HepG2 (cell line): ENCODE data around the gene SRRM2. TPM values are rescaled to one million over a fixed set of nuclear protein-coding genes. Genes with fewer than 3 reads are reported as not detected.
A peak's percentile ranks its signal among the peaks of the same experiment; 100 is the strongest.

Experiments
- ATAC-seq: fragments of 200-7000 bp; cut with Tn5 transposase; 3 replicates; pipeline ENCODE4 v1.9.1; 2020; ENCODE audit warnings: mild to moderate bottlenecking, moderate library complexity
- BruUV-seq: library from RNA; stranded (reverse); fragments of 400-500 nt; replicated peaks from 2 replicates; lab custom pipeline; 2021; lab: Mats Ljungman, UMichigan
- CTCF ChIA-PET: fragments of 300-600 bp; formaldehyde crosslinking; extraction: SDS; loops from one replicate; lab custom pipeline; 2021; ENCODE audit warnings: low total read pairs, inconsistent platforms, low intra/inter-chr PET ratio; lab: Yijun Ruan, JAX
- POLR2A ChIA-PET: fragments of 350-600 bp; sonication (Branson Sonifier 250); formaldehyde crosslinking; loops from one replicate; lab custom pipeline; 2020; ENCODE audit warnings: antibody characterized with exemption, inconsistent platforms; lab: Yijun Ruan, JAX
- DNase-seq: peaks from one replicate; pipeline ENCODE4 v3.0.0-alpha.2; 2015; ENCODE audit warnings: low spot score
- FAIRE-seq: peaks from 3 replicates; lab custom pipeline; 2011; peaks lifted over from hg19 to GRCh38; lab: Jason Lieb, UNC
- H2AFZ ChIP-seq: one replicate; pipeline ENCODE4 v1.6.1; 2011; ENCODE audit warnings: low read length, inconsistent platforms
- H3K27ac ChIP-seq: fragments of 300-600 bp; 3 replicates; pipeline ENCODE4 v1.8.0; 2011; ENCODE audit warnings: mixed run types, mild to moderate bottlenecking, mixed read lengths, low read length, inconsistent platforms; ENCODE audit not compliant: insufficient read depth; ENCODE audit errors: extremely low read length
- H3K27me3 ChIP-seq, 2 experiments: fragments of 200-600 bp in 1 of 2; 2 replicates in 1 of 2; 3 replicates in 1 of 2; pipeline versions ENCODE4 v1.6.0 to v1.8.0; 2011; ENCODE audit warnings: low read length in 2 of 2, mild to moderate bottlenecking in 2 of 2, moderate library complexity in 2 of 2, inconsistent platforms in 1 of 2; ENCODE audit not compliant: insufficient read depth in 2 of 2, control insufficient read depth in 1 of 2
- H3K36me3 ChIP-seq, 2 experiments: fragments of 200-600 bp in 1 of 2; replicated peaks in 1 of 2; 2 replicates in 1 of 2; 3 replicates in 1 of 2; pipeline versions ENCODE4 v1.5.1 to v1.8.0; 2011; ENCODE audit warnings: low read length in 2 of 2, inconsistent platforms in 1 of 2; ENCODE audit not compliant: insufficient read depth in 2 of 2, control insufficient read depth in 1 of 2
- H3K4me1 ChIP-seq: 2 replicates; pipeline ENCODE4 v1.5.1; 2012; ENCODE audit warnings: low read length, inconsistent platforms; ENCODE audit not compliant: insufficient read depth
- H3K4me2 ChIP-seq: 2 replicates; pipeline ENCODE4 v1.6.0; 2011; ENCODE audit warnings: low read depth, low read length, inconsistent platforms
- H3K4me3 ChIP-seq, 3 experiments: fragments of 200-600 bp in 1 of 3; sonication (generic), shearing (Covaris generic) in 1 of 3; replicated peaks in 1 of 3; 2 replicates each; pipeline ENCODE4 v1.5.1; 2011 to 2016; ENCODE audit warnings: low read length in 3 of 3, inconsistent platforms in 2 of 3, low read depth in 2 of 3, mild to moderate bottlenecking in 2 of 3, control low read depth in 1 of 3, mixed read lengths in 1 of 3; ENCODE audit not compliant: insufficient read depth in 1 of 3
- H3K79me2 ChIP-seq: one replicate; pipeline ENCODE4 v1.6.1; 2011; ENCODE audit warnings: low read length, inconsistent platforms; ENCODE audit not compliant: insufficient read depth
- H3K9ac ChIP-seq: 2 replicates; pipeline ENCODE4 v1.6.0; 2011; ENCODE audit warnings: mild to moderate bottlenecking, low read depth, low read length, inconsistent platforms; ENCODE audit not compliant: insufficient read depth
- H3K9me3 ChIP-seq: 2 replicates; pipeline ENCODE4 v1.5.1; 2012; ENCODE audit warnings: mild to moderate bottlenecking, low read length
- H4K20me1 ChIP-seq: 2 replicates; pipeline ENCODE4 v1.6.0; 2011; ENCODE audit warnings: inconsistent platforms, mild to moderate bottlenecking, low read length, moderate library complexity; ENCODE audit not compliant: insufficient read depth
- AGO1 ChIP-seq: fragments of 200-400 bp; formaldehyde crosslinking; IDR thresholded peaks from 2 replicates; pipeline ENCODE4 v1.6.1; 2017; ENCODE audit warnings: mild to moderate bottlenecking, low read depth, low read length, moderate library complexity; ENCODE audit not compliant: poor library complexity, severe bottlenecking
- AGO2 ChIP-seq: fragments of 200-400 bp; formaldehyde crosslinking; optimal IDR thresholded peaks from 2 replicates; pipeline ENCODE3; 2017; ENCODE audit warnings: mild to moderate bottlenecking, low read depth, low read length, moderate library complexity
- AHR ChIP-seq: IDR thresholded peaks from 2 replicates; pipeline ENCODE4 v1.6.1; 2018; ENCODE audit warnings: missing genetic modification reagents, missing compliant biosample characterization
- GATAD2A ChIP-seq: IDR thresholded peaks from 2 replicates; pipeline ENCODE4 v1.6.1; 2016
- HNRNPK ChIP-seq: fragments of 200-400 bp; formaldehyde crosslinking; IDR thresholded peaks from 2 replicates; pipeline ENCODE4 v1.6.1; 2018; ENCODE audit warnings: low read length, low read depth, moderate library complexity, mild to moderate bottlenecking; ENCODE audit not compliant: poor library complexity, severe bottlenecking
- IKZF4 ChIP-seq: sonication (generic); formaldehyde crosslinking; IDR thresholded peaks from 2 replicates; pipeline ENCODE4 v1.5.1; 2020; ENCODE audit warnings: borderline replicate concordance, mild to moderate bottlenecking, low read depth, missing genetic modification reagents; ENCODE audit errors: not compliant biosample characterization
- PATZ1 ChIP-seq: sonication (generic); formaldehyde crosslinking; IDR thresholded peaks from 2 replicates; pipeline ENCODE4 v1.4.0; 2020; ENCODE audit warnings: missing genetic modification reagents
- RFXAP ChIP-seq: sonication (generic); formaldehyde crosslinking; IDR thresholded peaks from 2 replicates; pipeline ENCODE4 v1.4.0; 2020; ENCODE audit warnings: missing genetic modification reagents, borderline replicate concordance
- TFE3 ChIP-seq: IDR thresholded peaks from 2 replicates; pipeline ENCODE4 v1.6.1; 2016
- ZNF549 ChIP-seq: sonication (generic); formaldehyde crosslinking; IDR thresholded peaks from 2 replicates; pipeline ENCODE4 v1.5.0; 2020; ENCODE audit warnings: missing genetic modification reagents
- ZNF609 ChIP-seq: sonication (generic); formaldehyde crosslinking; IDR thresholded peaks from 2 replicates; pipeline ENCODE4 v1.4.0; 2020; ENCODE audit warnings: mild to moderate bottlenecking, missing genetic modification reagents, borderline replicate concordance
- ZNF674 ChIP-seq: sonication (generic); formaldehyde crosslinking; IDR thresholded peaks from 2 replicates; pipeline ENCODE4 v1.5.0; 2020; ENCODE audit warnings: low read depth, mild to moderate bottlenecking, missing genetic modification reagents
- ZNF747 ChIP-seq: sonication (generic); formaldehyde crosslinking; IDR thresholded peaks from 2 replicates; pipeline ENCODE4 v1.8.1; 2023; ENCODE audit warnings: missing genetic modification reagents, mild to moderate bottlenecking, borderline replicate concordance
- WGBS: methylation state at CpG from one replicate; pipeline ENCODE4 v1.1.6; 2017; ENCODE audit warnings: low lambda C conversion rate; 5-methylcytosine and 5-hydroxymethylcytosine counted together
- in situ Hi-C: cut with HindIII; loops from 2 replicates; pipeline ENCODE4 v1.10.0; 2017; ENCODE audit warnings: low pct_unique_long_range_greater_than_20kb; ENCODE audit not compliant: extremely low pct_ligation_motif_present
- intact Hi-C: fragments of 100-400 bp; cut with micrococcal nuclease; formaldehyde crosslinking; loops from one replicate; pipeline ENCODE4 v1.10.0; 2022; ENCODE audit not compliant: unreplicated experiment
- polyA plus RNA-seq, 8 experiments: library from polyadenylated mRNA; depleted of rRNA in 3 of 8; stranded (reverse) in 7 of 8; unstranded in 1 of 8; fragments of >200 nt; fragmentation: Illumina TruSeq in 4 of 8; extraction: Trizol in 4 of 8; gene quantifications; 2 replicates each; pipeline versions ENCODE4 v1.2.1 to v1.2.3, GENCODE V29; 2011 to 2016; ENCODE audit warnings: low read depth in 4 of 8, missing spikeins in 1 of 8, mixed read lengths in 1 of 8; ENCODE audit not compliant: insufficient read depth in 1 of 8
- total RNA-seq, 5 experiments: library from RNA; depleted of rRNA; stranded (reverse); fragments of >200 nt; fragmentation: Illumina TruSeq; extraction: Trizol; gene quantifications; 2 replicates each; pipeline ENCODE4 v1.2.3, GENCODE V29; 2016; ENCODE audit warnings: low read depth in 1 of 5

Gene SRRM2
- total and polyA plus RNA-seq, 2 of the 13 experiments (the other 11 are each of a cell fraction or from before 2014, with no cell fraction given) = 50.4 to 112 TPM

GRCh38 chr16:2752850-2753732 is 653 bp downstream of the SRRM2 start:
- FAIRE-seq (no peak), DNase-seq (peak; percentile 56), ATAC-seq (peak; percentile 58)
- Histone ChIP-seq H3K9me3 (no peaks in the 10 kb centered on the region), H2AFZ (no peak overlapping the region), H3K27me3 (no peaks in the 10 kb centered on the region; a peak in 1 of 5 replicates), H3K79me2 (peaks cover 65% of the 10 kb centered on the region), H3K36me3 (peaks cover 9 to 24% of the 10 kb centered on the region in 2 experiments; a peak in 3 of 5 replicates), H3K4me3 (peak overlapping the region; percentile 74 to 93 (median 83)), H3K4me1 (peaks cover 40% of the 10 kb centered on the region), H3K9ac (peak overlapping the region; percentile 100), H4K20me1 (peaks cover 49% of the 10 kb centered on the region), H3K4me2 (peak overlapping the region; percentile 97), H3K27ac (peak overlapping the region; percentile 100)
- intact Hi-C loops (no loop called here), in situ Hi-C loops (no loop called here)
- ChIA-PET CTCF (no interaction called here), POLR2A (interaction anchor here (0.6 to 5.1 kb wide), 13 partner anchors 9 to 270 kb away, joined by 3 to 74 read pairs (median 8); partner anchors contain the start of genes ELOB, FLYWCH1, FLYWCH2 and HCFC1R1)
- WGBS = 0% methylated on average over 20 of the region's 82 CpGs
- no TSS peak for BruUV-seq
- TF ChIP-seq HNRNPK (peak; percentile 88), ZNF747 (peak; percentile 36; the same call in 1 of the 2 replicates), GATAD2A (CRISPR knock-in tag) (no peak), IKZF4 (peak; percentile 1), ZNF549 (CRISPR knock-in tag) (no peak), ZNF609 (peak; percentile 61), TFE3 (CRISPR knock-in tag) (no peak), PATZ1 (CRISPR knock-in tag) (peak; percentile 92), AHR (CRISPR knock-in tag) (no peak), AGO1 (peak; percentile 82), RFXAP (no peak), AGO2 (peak; percentile 87), ZNF674 (CRISPR knock-in tag) (0 out of 2 replicates have a peak, but pooled peaks have one; percentile 21)
